CD4-positive, alpha-beta T cell treated with Interleukin-10 for 1 hour (primary cell): Measurements from ENCODE around the gene GNMT.
"Not testable (repeated sequence)": the region's sequence is repeated elsewhere in the genome, so short reads cannot be mapped to it uniquely, and the experiment has no call there.

Experiments used
- DNase-seq: peaks from one replicate; pipeline ENCODE4 v3.0.0-alpha.2; 2020

GNMT gene

DNA sequence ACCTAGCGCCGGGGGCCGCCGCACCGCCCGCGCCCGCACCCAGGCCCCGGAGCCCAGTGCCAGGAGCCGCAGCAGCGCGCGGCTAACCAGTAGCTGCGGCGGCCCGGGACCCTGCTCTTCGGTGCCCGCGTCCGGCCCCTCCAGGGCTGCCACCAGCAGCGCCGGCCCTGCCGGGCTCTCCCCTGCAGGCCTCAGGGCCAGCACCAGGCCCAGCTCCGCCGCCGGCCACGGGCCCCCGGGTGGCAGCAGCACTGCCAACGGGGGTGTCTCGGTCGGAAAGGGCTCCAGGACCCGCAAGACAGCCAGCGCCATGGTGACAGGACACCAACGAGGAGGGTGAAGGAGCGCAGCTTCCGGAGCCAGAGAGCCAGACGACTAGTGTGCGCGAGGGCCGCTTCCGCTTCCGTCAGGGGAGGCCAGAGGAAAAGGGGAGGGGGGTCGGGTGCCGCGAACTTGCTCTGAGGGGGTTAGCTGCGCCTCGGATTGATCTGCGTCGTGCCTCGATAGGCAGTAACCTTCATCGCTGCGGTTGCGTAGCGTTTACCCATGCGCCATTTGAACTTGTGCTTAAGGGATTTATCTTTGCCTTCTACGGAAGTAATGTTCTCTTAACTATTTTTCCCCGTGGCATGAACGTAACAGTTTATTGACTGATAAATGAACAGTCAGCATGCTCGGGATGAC lies 18.4 kb downstream of the GNMT start, which contains the start of gene PEX6:
TSS of gene PEX6 (minus strand) at position 343 of the 684 bp plus-strand sequence. CDS start at position 312, 31 bp downstream.
- peak; percentile 93 for DNase-seq

DNA sequence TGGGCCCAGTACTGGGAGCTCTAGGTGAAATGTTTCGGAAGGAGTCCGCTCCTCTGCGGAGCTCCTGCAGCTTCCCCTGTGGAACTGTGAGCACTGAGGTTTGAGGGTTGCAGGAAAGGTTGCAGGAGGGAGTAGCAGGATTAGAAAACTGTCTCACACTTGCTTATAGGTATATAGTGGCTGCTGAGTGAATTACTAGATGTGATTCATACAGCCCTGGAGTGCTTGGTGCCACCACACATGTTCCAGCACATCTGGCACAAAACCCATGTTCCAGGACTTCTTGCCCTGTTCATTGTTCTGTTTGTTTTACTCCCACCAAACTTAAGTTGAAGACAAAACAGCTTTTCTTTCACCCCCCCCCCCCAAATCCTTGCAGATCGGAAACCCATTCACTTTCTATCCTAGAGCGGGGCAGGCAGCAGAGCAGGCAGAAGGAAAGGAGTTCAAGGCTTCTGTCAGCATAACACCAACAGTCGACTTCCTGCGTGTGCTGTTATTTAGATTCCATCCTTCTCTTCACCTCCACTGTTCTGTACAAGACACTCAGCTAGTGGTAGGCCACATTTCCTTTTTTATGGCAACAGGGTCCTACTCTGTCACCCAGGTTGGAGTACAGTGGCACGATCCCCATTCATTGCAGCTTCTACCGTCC lies 19.1 kb downstream of the GNMT start:
- peak; percentile 15 for DNase-seq

DNA sequence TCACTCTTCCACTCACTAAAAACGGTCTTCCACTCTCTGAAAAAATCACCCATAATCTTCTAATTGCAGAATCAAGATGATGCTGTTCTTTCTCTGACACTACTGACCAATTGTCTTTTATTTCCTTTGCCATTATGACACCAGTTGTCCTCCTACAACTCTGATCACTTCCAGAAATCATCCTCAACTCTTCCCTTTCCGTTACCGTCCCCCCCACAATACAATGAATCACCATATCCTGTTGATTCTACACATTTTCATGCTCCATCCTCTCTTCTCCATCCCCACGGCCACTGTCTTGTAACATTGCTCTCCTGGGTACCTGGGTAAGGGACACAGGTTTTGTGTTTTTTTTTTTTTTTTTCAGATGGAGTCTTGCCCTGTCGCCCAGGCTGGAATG lies 21.3 kb downstream of the GNMT start:
- no peak for DNase-seq

- DNase-seq: peak; percentile 99
Observed at GRCh38 chr6:42984001-42984923, 23.7 kb downstream of the GNMT start, which contains the start of gene PPP2R5D. Gene PPP2R5D (plus strand): TSS chr6:42984570. CDS start chr6:42984678, 108 bp downstream.

DNA sequence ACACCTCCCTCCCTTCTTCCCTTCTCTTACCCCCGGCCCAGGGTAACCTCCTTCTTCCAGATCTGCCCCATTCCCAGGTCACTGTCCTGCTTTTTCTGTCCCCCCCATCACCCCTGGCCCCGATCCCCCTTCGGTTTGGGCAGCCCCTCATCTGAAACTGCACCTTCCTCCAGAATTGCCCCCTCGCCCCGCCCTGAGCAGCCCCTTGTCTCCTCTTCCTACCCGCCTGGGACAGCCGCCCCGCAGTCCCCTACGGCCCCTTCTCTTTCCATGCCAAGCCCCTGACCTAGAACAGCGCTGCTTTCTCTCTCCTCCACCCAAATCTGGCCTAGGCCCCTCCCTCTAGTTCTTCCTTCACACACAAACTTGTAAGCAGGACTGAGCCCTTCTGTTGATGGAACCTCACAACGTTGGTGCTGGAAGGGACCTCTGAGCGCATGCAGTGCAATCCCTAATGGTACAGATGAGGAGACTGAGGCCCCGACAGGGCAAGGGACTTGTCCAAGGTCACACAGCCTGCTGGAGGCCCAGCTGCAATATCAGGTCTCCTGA lies 24.4 kb downstream of the GNMT start:
- peak; percentile 18 for DNase-seq

- no peak for DNase-seq
Observed at GRCh38 chr6:42987533-42988451, 27.2 kb downstream of the GNMT start.

DNA sequence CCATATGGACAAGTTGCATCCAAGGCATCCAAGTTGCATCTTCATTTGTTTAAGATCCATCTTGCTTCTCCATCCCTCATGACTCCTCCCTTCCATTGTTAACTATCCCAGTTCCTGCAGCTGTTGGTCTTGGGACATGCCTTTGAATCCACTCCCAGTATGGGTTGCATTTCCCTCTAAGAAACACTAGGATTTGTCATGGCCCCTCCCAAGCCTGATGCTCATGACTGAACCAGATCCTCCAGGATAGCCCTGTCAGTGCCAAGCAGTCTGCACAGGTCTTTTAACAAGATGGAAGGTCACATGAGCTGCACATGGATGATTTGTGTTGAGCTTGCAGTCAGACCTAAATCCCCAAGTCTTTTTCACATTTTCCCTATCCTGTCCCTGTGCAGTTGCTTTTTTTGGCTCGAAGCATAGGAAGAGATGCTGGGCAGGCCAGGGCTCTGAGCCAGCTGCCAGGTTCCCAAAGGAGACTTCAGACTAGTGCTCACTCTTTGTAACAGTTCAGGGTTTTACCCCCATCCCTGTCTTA lies 28.0 kb downstream of the GNMT start:
- no peak for DNase-seq

DNA sequence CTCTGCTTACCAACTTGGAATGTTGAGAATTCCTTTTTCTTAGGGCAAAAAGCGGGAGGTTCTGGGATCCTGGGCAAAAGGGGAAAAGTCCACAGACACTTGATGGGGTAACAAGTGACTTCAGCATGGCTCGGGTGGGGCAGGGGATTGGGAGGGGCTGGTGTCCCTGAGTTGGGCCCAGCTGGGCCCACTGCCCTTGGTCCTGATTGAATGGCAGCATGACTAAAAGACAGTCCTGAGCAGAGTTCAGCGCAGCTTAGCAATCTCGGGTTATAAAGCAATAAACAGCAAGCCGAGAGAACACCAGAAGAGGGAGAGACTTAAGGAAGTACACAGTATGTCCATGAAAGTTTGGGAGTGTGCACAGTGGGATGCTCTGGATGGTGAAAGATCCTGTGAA lies 29.4 kb downstream of the GNMT start:
- DNase-seq: no peak

- no peak for DNase-seq
Observed at GRCh38 chr6:42993445-42993844, 32.9 kb downstream of the GNMT start.

GRCh38 chr6:42996513-42996912 lies 36.0 kb downstream of the GNMT start:
- no peak for DNase-seq

DNA sequence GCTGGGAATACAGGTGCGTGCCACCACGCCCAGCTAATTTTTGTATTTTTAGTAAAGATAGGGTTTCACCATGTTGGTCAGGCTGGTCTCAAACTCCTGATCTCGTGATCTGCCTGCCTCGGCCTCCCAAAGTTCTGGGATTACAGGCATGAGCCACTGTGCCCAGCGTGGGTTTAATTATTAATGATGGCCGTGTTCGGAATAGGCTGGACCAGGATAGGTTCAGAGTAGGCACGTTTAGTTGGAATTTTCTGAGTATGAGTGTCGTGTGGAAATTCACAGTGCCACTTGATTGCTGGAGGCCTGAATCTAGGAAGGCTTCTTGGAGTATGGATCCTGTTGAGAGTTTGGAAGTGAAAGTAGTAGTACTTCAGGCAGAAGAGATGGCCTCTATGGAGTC lies 37.7 kb downstream of the GNMT start:
- not testable (repeated sequence) for DNase-seq

DNA sequence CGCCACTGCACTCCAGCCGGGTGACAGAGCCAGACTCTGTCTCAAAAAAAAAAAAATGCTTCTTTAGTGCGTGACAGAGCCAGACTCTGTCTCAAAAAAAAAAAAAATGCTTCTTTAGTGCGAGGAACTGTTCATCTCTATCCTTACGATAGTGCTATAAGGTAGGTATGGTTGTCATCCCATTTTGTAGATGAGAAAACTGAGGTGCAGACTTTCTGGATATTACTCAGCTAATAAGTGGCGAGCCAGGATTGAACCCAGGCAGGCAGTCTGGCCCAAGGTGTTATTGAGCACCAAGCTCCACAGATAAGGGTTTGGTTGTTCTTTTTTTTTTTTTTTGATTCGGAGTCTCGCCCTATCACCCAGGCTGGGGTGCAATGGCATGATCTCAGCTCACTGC lies 41.3 kb downstream of the GNMT start:
- DNase-seq: no peak

DNA sequence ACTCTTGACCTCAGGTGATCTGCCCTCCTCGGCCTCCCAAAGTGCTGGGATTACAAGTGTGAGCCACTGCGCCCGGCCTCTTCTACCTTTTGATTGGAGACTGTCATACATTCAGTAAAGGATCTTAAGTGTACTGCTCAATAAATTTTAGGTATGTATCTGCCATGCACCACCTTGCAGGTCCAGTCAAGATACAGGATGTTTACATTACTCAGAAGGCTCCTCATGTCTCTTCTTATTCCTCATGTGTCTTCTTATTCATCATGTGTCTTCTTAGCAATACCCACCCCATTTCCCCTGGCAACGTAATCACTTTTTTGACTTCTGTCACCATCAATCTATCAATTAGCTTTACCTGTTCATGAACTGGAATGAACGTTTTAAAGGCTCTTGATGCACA lies 45.3 kb downstream of the GNMT start:
- no peak for DNase-seq

- DNase-seq: no peak
Observed at GRCh38 chr6:43006251-43006650, 45.7 kb downstream of the GNMT start.

- no peak for DNase-seq
Observed at GRCh38 chr6:43007126-43007525, 46.6 kb downstream of the GNMT start.

GRCh38 chr6:43009124-43009523 lies 48.6 kb downstream of the GNMT start:
- DNase-seq: peak; percentile 47

GRCh38 chr6:43011207-43011606 lies 50.7 kb downstream of the GNMT start:
- no peak for DNase-seq

GRCh38 chr6:43012364-43012763 lies 51.8 kb downstream of the GNMT start:
- DNase-seq: no peak

DNA sequence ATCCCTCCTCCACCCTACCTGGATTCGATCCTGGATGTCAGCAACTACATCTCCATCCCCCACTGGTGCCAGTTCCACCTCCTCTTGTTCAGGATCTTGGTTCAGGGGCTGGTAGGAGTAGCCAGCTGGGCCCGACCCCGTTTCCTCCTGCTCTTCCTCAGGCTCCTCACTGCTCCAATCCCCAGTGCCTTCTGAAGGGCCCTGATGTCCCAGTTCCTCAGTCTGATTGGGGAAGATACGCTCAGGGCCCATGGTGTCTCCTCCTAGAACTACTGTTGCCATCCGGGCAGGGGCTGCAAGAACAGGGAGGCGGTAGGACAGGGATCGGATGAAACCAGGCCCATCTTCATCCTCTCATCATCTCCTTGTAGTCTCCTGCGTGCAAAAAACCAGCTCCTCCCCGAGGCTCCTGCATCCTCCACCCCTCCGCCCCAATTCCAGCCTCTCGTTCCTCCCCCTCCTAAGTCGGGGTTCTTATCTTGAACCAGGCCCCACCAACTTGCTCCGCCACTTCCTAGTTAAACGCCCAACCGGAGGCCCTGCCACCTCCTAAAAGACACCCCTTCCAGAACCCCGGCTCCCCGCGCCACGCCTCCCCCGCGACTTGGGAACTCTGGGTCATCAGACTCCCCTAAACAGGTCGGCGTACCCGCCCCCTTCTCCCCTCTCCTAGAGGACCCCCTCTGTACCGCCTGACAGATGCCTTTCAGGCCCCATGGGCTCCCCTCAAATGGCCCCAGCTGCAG lies 52.7 kb downstream of the GNMT start:
- DNase-seq: no peak
